DMS153 treated with DMSO at 0.1 percent for 48 hours (cell line): ENCODE data around the gene FLOT2.
"Not testable (repeated sequence)": the region's sequence is repeated elsewhere in the genome, so short reads cannot be mapped to it uniquely, and the experiment has no call there.

Experiments
- DNase-seq: peaks from one replicate; lab custom pipeline; 2025; ENCODE audit not compliant: unreplicated experiment; lab: John Stamatoyannopoulos, UW

The FLOT2 gene

GRCh38 chr17:28896884-28897768, at the start of gene FLOT2:
FLOT2 (minus strand) TSS chr17:28897733; CDS start chr17:28897574, 159 bp downstream.
- peak; percentile 37 for DNase-seq

DNA sequence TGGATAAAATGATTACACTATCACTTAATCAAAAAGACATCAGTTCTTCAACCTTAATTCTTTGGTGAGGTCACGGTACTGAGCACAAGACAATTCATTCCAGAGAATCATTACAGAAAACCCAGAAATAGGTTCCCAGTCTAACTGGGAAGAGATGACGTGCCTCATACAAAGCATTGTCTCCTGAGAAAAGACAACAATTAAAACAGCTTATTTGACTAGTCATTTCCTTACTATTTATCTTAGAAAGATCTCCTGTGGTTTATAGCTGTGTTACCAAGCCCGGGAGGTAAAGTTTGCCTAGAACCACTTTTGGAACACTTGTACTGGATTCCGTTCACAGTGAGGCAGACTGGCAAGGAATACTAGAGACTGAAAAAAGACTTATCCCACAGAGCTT, 48.7 kb upstream of the FLOT2 start:
- DNase-seq: no peak

GRCh38 chr17:28944862-28945741, 47.6 kb upstream of the FLOT2 start:
- no peak for DNase-seq

DNA sequence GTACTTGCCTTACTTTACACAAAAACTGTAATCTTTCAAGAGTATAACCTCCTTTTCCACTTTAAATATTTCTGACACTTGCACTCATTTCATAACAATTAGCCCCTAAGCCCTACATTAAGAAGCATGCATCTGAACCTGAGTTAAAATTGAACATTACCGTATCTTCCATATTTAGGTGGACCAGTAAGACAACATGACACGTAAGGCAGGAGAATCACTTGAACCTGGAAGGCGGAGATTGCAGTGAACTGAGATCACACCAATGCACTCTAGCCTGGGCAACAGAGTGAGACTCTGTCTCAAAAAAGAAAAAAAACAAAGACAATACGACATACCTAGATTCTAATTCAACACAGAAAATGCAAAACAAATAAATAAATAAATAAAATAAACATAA, 46.8 kb upstream of the FLOT2 start:
- no peak for DNase-seq

GRCh38 chr17:28942925-28943324, 45.4 kb upstream of the FLOT2 start:
- DNase-seq: no peak

- DNase-seq: no peak
Observed at GRCh38 chr17:28941251-28941650, 43.7 kb upstream of the FLOT2 start.

DNA sequence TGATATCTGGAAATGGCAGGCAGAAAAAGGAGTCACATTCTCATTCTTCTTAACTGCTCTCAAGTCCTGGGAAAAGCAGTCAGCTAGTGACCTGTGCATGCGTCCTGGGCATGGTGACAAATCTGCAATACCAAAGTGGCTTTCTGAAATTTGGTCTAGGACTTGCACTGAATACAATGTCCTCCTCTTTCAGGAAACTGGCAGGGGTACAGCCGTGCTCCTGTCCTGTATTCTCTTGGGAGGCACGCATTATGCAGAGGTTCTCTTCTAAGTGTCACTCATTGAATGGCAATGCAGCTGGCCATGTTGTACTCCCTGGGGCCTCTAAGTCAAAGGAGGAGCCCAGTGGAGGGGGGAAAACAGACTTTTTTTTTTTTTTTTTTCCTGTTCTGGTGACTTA, 43.1 kb upstream of the FLOT2 start:
- DNase-seq: no peak

GRCh38 chr17:28940142-28940541, 42.6 kb upstream of the FLOT2 start:
- no peak for DNase-seq

- DNase-seq: no peak
Observed at GRCh38 chr17:28938552-28938951, 41.0 kb upstream of the FLOT2 start.

GRCh38 chr17:28937044-28937729, 39.7 kb upstream of the FLOT2 start:
- DNase-seq: no peak

GRCh38 chr17:28935744-28936460, 38.4 kb upstream of the FLOT2 start:
- DNase-seq: no peak

- DNase-seq: not testable (repeated sequence)
Observed at GRCh38 chr17:28934508-28934907, 37.0 kb upstream of the FLOT2 start.

DNA sequence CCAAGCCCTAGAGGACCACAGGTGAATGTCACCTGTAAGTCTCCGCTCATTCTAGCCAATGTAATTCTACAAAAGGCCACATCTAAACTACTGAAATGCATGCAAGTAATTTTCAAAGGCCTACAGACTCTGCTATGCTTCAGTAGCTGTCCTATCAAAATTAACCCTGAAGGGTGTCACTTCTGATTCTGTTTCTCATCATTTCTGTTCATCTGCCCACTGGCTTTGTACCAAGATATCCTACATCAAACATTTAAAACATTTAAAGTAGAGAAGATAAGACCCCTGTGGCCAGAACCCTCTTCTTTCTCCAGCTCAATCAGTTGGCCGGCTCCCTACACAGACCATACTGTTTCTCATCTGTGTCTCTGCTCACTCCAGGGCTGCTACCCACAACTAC, 32.3 kb upstream of the FLOT2 start:
- no peak for DNase-seq

DNA sequence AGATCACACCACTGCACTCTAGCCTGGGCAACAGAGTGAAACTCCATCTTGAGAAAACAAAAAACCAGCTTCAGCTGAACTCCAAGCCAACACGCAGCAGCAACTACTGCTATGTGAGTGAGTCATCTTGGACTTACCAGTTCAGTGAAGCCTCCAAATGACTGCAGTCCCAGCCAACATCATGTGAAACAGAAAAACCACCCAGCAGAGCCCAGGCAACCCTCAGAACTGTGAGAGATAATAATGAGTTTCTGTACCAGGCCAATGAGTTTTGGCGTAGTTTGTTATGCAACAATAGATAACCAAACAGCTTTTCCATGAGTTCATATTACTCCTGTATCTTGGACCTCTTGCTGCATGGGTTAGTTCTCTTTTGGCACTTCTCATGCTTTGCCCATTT, 30.5 kb upstream of the FLOT2 start:
- DNase-seq: no peak

DNA sequence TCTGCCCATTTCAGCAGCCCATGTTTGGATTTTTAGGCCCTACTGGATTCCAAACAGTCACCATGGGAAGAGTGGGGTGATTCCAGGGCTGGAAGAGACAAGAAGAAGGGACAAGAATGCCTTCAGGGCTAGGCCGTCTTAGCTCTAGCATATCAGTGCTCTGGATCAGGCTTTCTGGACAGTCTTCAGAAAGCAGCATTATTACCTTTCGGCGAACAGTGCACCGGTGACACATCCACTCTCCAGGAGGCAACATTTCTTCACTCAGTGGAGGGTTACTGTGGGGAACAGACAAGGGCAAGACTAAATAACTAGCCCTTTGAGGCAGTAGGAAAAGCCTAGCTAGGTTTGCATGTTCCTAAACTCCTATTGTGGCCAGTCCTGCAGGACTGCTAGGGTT, 29.3 kb upstream of the FLOT2 start:
- DNase-seq: no peak

GRCh38 chr17:28926366-28926765, 28.8 kb upstream of the FLOT2 start:
- no peak for DNase-seq

GRCh38 chr17:28925912-28926365, 28.4 kb upstream of the FLOT2 start:
- DNase-seq: no peak

GRCh38 chr17:28920201-28920600, 22.7 kb upstream of the FLOT2 start:
- no peak for DNase-seq

DNA sequence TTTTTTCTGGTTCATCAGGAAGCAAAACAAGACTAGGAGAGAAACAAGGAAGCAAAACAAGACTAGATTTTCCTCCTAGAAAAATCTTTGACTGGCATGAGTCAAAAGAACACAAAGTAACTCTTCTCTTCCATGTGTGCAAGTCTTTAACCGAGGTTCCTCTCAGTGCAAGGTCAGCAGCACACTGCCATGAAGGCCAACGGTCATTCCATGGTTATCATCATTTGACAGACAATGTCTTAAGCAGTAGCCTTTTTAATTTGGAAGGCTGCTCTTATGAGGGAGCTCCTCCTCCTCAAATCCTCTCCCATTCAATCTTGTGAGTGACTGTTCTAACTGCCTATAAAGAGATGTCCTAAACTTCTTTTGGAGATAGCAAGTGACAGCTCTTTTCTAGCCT, 20.8 kb upstream of the FLOT2 start:
- DNase-seq: no peak

DNA sequence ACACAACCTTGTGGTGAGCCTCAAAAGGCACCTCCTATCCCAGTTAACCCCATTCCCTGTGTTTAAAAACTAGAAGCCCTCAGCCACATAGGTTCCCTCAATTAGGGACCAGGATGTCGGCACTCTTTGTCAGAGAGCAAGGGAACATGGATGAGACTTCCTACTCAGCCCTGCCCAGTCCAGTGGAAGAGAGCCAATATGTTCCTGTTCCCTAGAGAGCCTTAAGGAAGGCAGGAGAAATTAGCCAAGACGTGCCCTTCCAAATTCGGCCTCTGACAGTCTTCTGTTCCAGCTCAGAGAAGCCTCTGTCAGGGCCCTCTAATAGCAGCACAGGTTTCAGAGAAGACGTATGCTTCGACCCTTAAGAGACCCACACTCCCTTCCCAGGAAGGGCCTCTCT, 19.9 kb upstream of the FLOT2 start:
- DNase-seq: no peak

DNA sequence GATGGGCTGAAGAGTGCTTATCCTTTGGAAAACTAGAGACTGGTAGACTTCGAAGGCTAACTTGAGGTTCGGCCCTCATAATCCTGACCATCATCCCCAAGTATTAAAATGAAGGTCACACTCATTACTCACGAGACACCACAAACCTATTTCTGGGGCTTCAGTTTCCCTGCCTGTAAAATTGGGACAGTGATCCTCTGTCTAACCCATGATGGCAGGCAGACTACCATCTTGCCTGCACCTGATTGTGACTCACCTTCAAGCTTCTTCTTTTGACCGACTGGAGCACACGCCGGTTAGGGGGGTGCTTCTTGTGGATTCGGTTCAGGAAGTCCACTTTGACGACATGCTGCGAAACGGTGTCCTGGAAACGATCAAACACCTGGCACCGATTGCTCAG, 19.5 kb upstream of the FLOT2 start:
- DNase-seq: no peak
